A549 treated with DMSO at 1 μM for 4 hours (cell line): ENCODE measurements around the gene TRAPPC10. TPM values are rescaled to one million over a fixed set of nuclear protein-coding genes. Genes with fewer than 3 reads are reported as not detected.

Experiments used
- total RNA-seq: library from RNA; stranded (reverse); fragments of 200-300 nt; extraction: Qiagen RNA extraction; gene quantifications from 5 replicates; pipeline ENCODE4 v1.2.3, GENCODE V29; 2022; ENCODE audit warnings: low read depth

TRAPPC10 gene
- total RNA-seq, result 14.6 to 17.3 TPM (median 16.6 TPM) in 5 replicates

GRCh38 chr21:44011579-44012473 lies at the start of gene TRAPPC10:
TRAPPC10 (plus strand) TSS chr21:44012309; CDS start chr21:44012494, 185 bp downstream.

GRCh38 chr21:44107026-44107501 lies 95.0 kb downstream of the TRAPPC10 start, which contains the start of gene PWP2:
PWP2 (plus strand) TSS chr21:44107399; CDS start chr21:44107417, 18 bp downstream.

Other genes starting within 250 kb of the TRAPPC10 start
- 77.7 to 94.7 TPM (median 86.5 TPM) in 5 replicates for gene CSTB, start 236.0 kb upstream of the TRAPPC10 start, total RNA-seq
- gene RRP1, start 222.7 kb upstream of the TRAPPC10 start, total RNA-seq, result 35.3 to 43.3 TPM (median 36.9 TPM) in 5 replicates
- gene AGPAT3, start 147.1 kb upstream of the TRAPPC10 start, total RNA-seq, result 18.9 to 26.0 TPM (median 23.2 TPM) in 5 replicates
- 1.2 to 5.3 TPM (median 2.8 TPM) in 5 replicates for gene PWP2, start 95.1 kb downstream of the TRAPPC10 start, total RNA-seq
- 2.5 to 4.6 TPM (median 4.1 TPM) in 5 replicates for gene GATD3, start 121.4 kb downstream of the TRAPPC10 start, total RNA-seq
- gene ICOSLG, start 228.6 kb downstream of the TRAPPC10 start, total RNA-seq, result 2.4 to 2.8 TPM (median 2.6 TPM) in 5 replicates
- gene DNMT3L, start 249.6 kb downstream of the TRAPPC10 start, total RNA-seq, result not detected in 5 replicates